Measurements from ENCODE around the gene LAMA2. TPM values are rescaled to one million over a fixed set of nuclear protein-coding genes. Genes with fewer than 3 reads are reported as not detected.
A peak's percentile ranks its signal among the peaks of the same experiment; 100 is the strongest.

LAMA2 gene
- total and polyA plus RNA-seq, 7 donors, result 0.46 to 131 (median 59.6) TPM

DNA sequence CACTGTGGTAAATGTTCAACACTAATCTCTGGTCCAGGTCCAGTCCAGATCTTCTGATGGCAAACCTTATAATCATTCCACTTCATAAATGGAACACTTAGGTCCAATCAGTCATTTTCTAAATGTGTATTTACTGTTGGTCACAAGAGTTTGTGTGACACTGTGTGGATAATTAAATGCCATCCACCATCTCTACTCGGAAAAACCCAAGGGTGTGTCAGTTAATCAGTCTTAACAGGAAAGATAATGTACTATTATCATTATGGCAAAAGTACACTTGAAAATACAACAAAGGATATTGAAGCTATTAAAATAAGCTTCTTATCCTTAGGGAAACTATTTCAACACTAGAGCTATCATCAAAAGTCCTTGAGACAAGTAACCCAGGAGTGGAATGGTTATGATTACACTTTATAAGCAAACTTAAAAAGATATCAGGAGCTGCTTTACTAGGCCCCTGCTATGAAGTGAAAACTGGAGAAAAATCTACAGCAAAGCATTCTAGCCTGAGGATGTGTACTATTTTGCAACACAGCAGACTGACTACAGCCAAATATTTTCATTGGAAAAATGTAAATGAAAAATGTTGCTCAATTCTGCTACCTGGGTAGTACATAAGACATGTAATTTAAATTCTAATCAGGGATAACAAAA is 227.9 kb downstream of the LAMA2 start:
- DNase-seq, result no peak
- TF ChIP-seq EP300 (IDR thresholded peaks at IDR 0.05) (no peak), POLR2AphosphoS5 (IDR thresholded peaks at IDR 0.05) (no peak), POLR2A (IDR thresholded peaks at IDR 0.05) (no peak)
- TF ChIP-seq, protein P1, sequence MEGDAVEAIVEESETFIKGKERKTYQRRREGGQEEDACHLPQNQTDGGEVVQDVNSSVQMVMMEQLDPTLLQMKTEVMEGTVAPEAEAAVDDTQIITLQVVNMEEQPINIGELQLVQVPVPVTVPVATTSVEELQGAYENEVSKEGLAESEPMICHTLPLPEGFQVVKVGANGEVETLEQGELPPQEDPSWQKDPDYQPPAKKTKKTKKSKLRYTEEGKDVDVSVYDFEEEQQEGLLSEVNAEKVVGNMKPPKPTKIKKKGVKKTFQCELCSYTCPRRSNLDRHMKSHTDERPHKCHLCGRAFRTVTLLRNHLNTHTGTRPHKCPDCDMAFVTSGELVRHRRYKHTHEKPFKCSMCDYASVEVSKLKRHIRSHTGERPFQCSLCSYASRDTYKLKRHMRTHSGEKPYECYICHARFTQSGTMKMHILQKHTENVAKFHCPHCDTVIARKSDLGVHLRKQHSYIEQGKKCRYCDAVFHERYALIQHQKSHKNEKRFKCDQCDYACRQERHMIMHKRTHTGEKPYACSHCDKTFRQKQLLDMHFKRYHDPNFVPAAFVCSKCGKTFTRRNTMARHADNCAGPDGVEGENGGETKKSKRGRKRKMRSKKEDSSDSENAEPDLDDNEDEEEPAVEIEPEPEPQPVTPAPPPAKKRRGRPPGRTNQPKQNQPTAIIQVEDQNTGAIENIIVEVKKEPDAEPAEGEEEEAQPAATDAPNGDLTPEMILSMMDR (IDR thresholded peaks at IDR 0.05), result no peak
- WGBS, 2 donors, result 17 to 56% methylated on average over 1 of the region's 1 CpG
- intact Hi-C loops (cut with DNase I), result no loop called here
- Histone ChIP-seq H3K9me3 (no peaks in the 10 kb centered on the region), H3K27ac (peak overlapping the region in 1 of 4 donors; percentile 14), H3K36me3 (no peaks in the 10 kb centered on the region), H3K4me1 (no peaks in the 10 kb centered on the region), H3K27me3 (no peaks in the 10 kb centered on the region), H3K4me3 (no peak overlapping the region)

DNA sequence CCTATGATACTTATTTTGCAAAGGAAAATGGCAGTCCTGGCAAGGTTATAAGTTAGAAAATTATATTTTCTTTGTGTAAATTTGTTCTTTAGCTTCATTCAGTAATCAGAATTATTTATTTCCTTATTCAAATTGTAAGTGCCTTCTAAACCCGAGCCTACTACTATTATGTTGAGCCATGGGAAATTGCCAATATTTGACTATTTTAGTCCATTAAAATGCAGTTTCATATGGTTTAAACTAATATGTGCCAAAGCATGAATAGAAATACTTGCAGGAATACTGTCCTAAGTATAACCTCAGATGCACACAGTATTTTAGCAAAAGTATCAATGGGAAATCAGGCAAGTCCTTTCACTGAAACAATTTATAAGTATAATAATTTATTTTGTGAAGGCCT is 228.4 kb downstream of the LAMA2 start:
- TF ChIP-seq EP300 (IDR thresholded peaks at IDR 0.05) (no peak), POLR2A (IDR thresholded peaks at IDR 0.05) (no peak), POLR2AphosphoS5 (IDR thresholded peaks at IDR 0.05) (no peak)
- TF ChIP-seq, protein P1 (IDR thresholded peaks at IDR 0.05), result no peak
- H3K9me3 ChIP-seq, result no peaks in the 10 kb centered on the region
- no peak overlapping the region for H3K27ac ChIP-seq
- DNase-seq, result no peak
- no peaks in the 10 kb centered on the region for H3K27me3 ChIP-seq
- 88 to 89% methylated on average over 1 of the region's 1 CpG for WGBS, 2 donors
- H3K4me3 ChIP-seq, result no peak overlapping the region
- intact Hi-C loops (cut with DNase I), result no loop called here
- no peaks in the 10 kb centered on the region for H3K36me3 ChIP-seq
- no peaks in the 10 kb centered on the region for H3K4me1 ChIP-seq

DNA sequence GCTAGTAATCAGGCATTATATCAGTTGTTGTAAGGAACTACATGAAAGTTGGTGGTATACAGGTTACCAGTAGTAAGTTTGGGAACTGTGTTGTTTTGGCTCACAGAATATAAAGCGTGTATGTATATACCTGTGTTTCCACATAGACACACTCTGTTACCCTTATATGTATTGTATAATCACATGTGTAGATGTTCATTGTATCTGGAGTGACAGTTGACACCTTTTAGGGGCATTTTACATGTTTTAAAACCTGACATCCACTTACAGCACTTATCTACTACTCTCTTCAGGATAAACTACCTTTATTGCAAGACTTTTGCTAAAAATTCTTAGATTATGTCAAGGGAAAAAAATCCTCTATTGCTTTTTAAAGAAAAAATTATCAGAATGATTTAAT is 228.9 kb downstream of the LAMA2 start:
- Histone ChIP-seq H3K4me1 (no peaks in the 10 kb centered on the region), H3K9me3 (no peaks in the 10 kb centered on the region), H3K4me3 (no peak overlapping the region), H3K27me3 (no peaks in the 10 kb centered on the region), H3K27ac (no peak overlapping the region), H3K36me3 (no peaks in the 10 kb centered on the region)
- DNase-seq, result no peak
- TF ChIP-seq, protein P1 (IDR thresholded peaks at IDR 0.05), result no peak
- TF ChIP-seq EP300 (IDR thresholded peaks at IDR 0.05), result no peak
- TF ChIP-seq POLR2A (IDR thresholded peaks at IDR 0.05), result no peak
- TF ChIP-seq POLR2AphosphoS5 (IDR thresholded peaks at IDR 0.05), result no peak
- intact Hi-C loops (cut with DNase I), result no loop called here
- WGBS, 2 donors, result 85 to 93% methylated on average over 1 of the region's 1 CpG

DNA sequence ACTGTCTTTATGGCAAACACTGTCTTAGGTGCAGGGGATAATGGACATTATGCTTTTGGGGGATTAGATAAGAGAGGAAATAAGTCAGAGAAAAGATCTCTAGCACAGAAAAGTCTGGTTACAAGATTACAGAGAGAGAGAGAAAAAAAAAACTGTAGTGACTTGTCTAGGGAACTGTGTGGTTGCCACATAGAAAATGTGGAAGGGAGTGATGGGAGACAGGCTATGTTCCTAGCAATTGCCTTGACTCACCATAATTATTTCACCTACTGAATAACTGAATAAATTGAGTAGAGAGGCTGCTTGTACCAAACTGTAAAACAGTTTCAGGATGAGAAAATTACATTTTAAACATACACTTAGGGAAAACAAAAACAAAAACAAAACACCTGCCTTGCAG is 229.7 kb downstream of the LAMA2 start:
- intact Hi-C loops (cut with DNase I), result no loop called here
- no peak overlapping the region for H3K4me3 ChIP-seq
- no peak for DNase-seq
- no peaks in the 10 kb centered on the region for H3K4me1 ChIP-seq
- no peaks in the 10 kb centered on the region for H3K9me3 ChIP-seq
- H3K36me3 ChIP-seq, result no peaks in the 10 kb centered on the region
- H3K27ac ChIP-seq, result no peak overlapping the region
- no peaks in the 10 kb centered on the region for H3K27me3 ChIP-seq
- TF ChIP-seq POLR2A (IDR thresholded peaks at IDR 0.05), result no peak
- no peak for TF ChIP-seq POLR2AphosphoS5 (IDR thresholded peaks at IDR 0.05)
- TF ChIP-seq, protein P1 (IDR thresholded peaks at IDR 0.05), result no peak
- no peak for TF ChIP-seq EP300 (IDR thresholded peaks at IDR 0.05)

DNA sequence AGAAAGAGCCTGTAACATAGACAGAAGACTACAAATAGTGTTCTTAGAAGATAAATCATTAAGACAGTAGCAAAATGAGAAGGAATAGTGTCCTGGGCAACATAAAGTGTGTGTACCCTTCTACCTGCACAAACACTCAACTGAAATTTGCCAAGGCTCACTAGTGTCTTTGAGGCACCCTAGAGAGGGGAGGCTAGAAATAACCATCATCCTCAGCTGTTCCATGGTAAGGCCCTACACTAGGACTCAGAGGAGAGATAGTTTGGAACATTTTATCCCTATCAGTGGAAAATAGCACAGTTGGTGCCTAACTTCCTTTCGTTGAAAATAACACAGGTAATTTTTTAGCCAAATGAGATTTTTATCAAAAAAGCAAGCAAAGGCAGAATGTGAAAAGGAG is 230.7 kb downstream of the LAMA2 start:
- no peak overlapping the region for H3K27ac ChIP-seq
- 85 to 89% methylated on average over 1 of the region's 1 CpG for WGBS, 2 donors
- no peaks in the 10 kb centered on the region for H3K4me1 ChIP-seq
- no peaks in the 10 kb centered on the region for H3K36me3 ChIP-seq
- H3K9me3 ChIP-seq, result no peaks in the 10 kb centered on the region
- no peak overlapping the region for H3K4me3 ChIP-seq
- intact Hi-C loops (cut with DNase I), result no loop called here
- TF ChIP-seq EP300 (IDR thresholded peaks at IDR 0.05) (no peak), POLR2AphosphoS5 (IDR thresholded peaks at IDR 0.05) (no peak), POLR2A (IDR thresholded peaks at IDR 0.05) (no peak)
- TF ChIP-seq, protein P1 (IDR thresholded peaks at IDR 0.05), result no peak
- no peak for DNase-seq
- H3K27me3 ChIP-seq, result no peaks in the 10 kb centered on the region

Measured in sigmoid colon (tissue), 7 donors.